H9 (cell line): ENCODE results near the gene AFMID. TPM values are rescaled to one million over a fixed set of nuclear protein-coding genes. Genes with fewer than 3 reads are reported as not detected.

Source experiments
- DNase-seq: peaks from one replicate; pipeline ENCODE4 v3.0.0-alpha.2; 2017
- H2AFZ ChIP-seq: one replicate; pipeline ENCODE4 v1.6.1; 2013; ENCODE audit warnings: mild to moderate bottlenecking, low read length, control low read depth, moderate library complexity
- H2AK5ac ChIP-seq: 2 replicates; pipeline ENCODE4 v1.6.1; 2013; ENCODE audit warnings: low read length, control low read depth, mixed read lengths; ENCODE audit not compliant: insufficient read length
- H2BK120ac ChIP-seq: one replicate; pipeline ENCODE4 v1.6.1; 2013; ENCODE audit warnings: low read depth, mild to moderate bottlenecking, low read length, control low read depth, inconsistent platforms; ENCODE audit not compliant: poor library complexity, severe bottlenecking
- H2BK12ac ChIP-seq: 2 replicates; pipeline ENCODE4 v1.6.1; 2013; ENCODE audit warnings: low read length, control low read depth, mixed read lengths, low read depth; ENCODE audit not compliant: insufficient read length
- H2BK15ac ChIP-seq: 2 replicates; pipeline ENCODE4 v1.6.1; 2013; ENCODE audit warnings: low read depth, low read length, control low read depth
- H2BK20ac ChIP-seq: one replicate; pipeline ENCODE4 v1.6.1; 2013; ENCODE audit warnings: low read depth, mild to moderate bottlenecking, low read length, control low read depth, inconsistent platforms; ENCODE audit not compliant: poor library complexity, severe bottlenecking
- H2BK5ac ChIP-seq: 2 replicates; pipeline ENCODE4 v1.6.1; 2013; ENCODE audit warnings: low read length, control low read depth, mixed read lengths; ENCODE audit not compliant: insufficient read length
- H3K14ac ChIP-seq: 2 replicates; pipeline ENCODE4 v1.6.1; 2013; ENCODE audit warnings: low read length, control low read depth; ENCODE audit not compliant: insufficient read depth
- H3K18ac ChIP-seq: 2 replicates; pipeline ENCODE4 v1.6.1; 2013; ENCODE audit warnings: low read depth, mild to moderate bottlenecking, mixed read lengths, low read length, control low read depth; ENCODE audit not compliant: insufficient read length
- H3K23ac ChIP-seq: 2 replicates; pipeline ENCODE4 v1.6.1; 2013; ENCODE audit warnings: low read length, control low read depth, mixed read lengths, low read depth; ENCODE audit not compliant: insufficient read length
- H3K23me2 ChIP-seq: 2 replicates; pipeline ENCODE4 v1.6.1; 2013; ENCODE audit warnings: low read depth, mild to moderate bottlenecking, mixed read lengths, low read length, control low read depth; ENCODE audit not compliant: insufficient read length, poor library complexity, severe bottlenecking
- H3K27ac ChIP-seq: 2 replicates; pipeline ENCODE4 v1.5.1; 2013; ENCODE audit warnings: low read length, control low read depth, mixed read lengths, low read depth; ENCODE audit not compliant: insufficient read length
- H3K27me3 ChIP-seq: 2 replicates; pipeline ENCODE4 v1.6.1; 2013; ENCODE audit warnings: low read length, control low read depth, inconsistent platforms; ENCODE audit not compliant: insufficient read depth
- H3K4ac ChIP-seq: 2 replicates; pipeline ENCODE4 v1.6.1; 2013; ENCODE audit warnings: low read depth, mild to moderate bottlenecking, control low read depth, inconsistent platforms, low read length, moderate library complexity
- H3K4me1 ChIP-seq: 2 replicates; pipeline ENCODE4 v1.6.1; 2013; ENCODE audit warnings: low read length, control low read depth, inconsistent platforms; ENCODE audit not compliant: insufficient read depth
- H3K4me2 ChIP-seq: 2 replicates; pipeline ENCODE4 v1.6.1; 2013; ENCODE audit warnings: low read length, control low read depth, mixed read lengths; ENCODE audit not compliant: insufficient read length, insufficient read depth
- H3K56ac ChIP-seq: 2 replicates; pipeline ENCODE4 v1.6.1; 2013; ENCODE audit warnings: low read depth, mild to moderate bottlenecking, mixed read lengths, low read length, control low read depth; ENCODE audit not compliant: insufficient read length
- H3K79me1 ChIP-seq: 2 replicates; pipeline ENCODE4 v1.6.1; 2013; ENCODE audit warnings: low read depth, mild to moderate bottlenecking, moderate library complexity, low read length, control low read depth, inconsistent platforms; ENCODE audit not compliant: insufficient read depth, poor library complexity, severe bottlenecking
- H3K79me2 ChIP-seq: 2 replicates; pipeline ENCODE4 v1.6.1; 2013; ENCODE audit warnings: low read length, control low read depth, inconsistent platforms; ENCODE audit not compliant: insufficient read depth
- H3K9ac ChIP-seq: 2 replicates; pipeline ENCODE4 v1.6.1; 2013; ENCODE audit warnings: low read length, control low read depth, mixed read lengths; ENCODE audit not compliant: insufficient read length; ENCODE audit errors: extremely low read depth
- H3K9me3 ChIP-seq: one replicate; pipeline ENCODE4 v1.6.1; 2013; ENCODE audit warnings: low read depth, low read length, inconsistent platforms; ENCODE audit not compliant: control insufficient read depth
- H3T11ph ChIP-seq: one replicate; pipeline ENCODE4 v1.6.1; 2013; ENCODE audit warnings: mild to moderate bottlenecking, low read length, control low read depth, inconsistent platforms
- H4K20me1 ChIP-seq: one replicate; pipeline ENCODE4 v1.6.1; 2013; ENCODE audit not compliant: control insufficient read depth, insufficient read length, insufficient read depth
- H4K5ac ChIP-seq: 2 replicates; pipeline ENCODE4 v1.6.1; 2013; ENCODE audit warnings: low read depth, mild to moderate bottlenecking, mixed read lengths, low read length, control low read depth; ENCODE audit not compliant: insufficient read length
- H4K8ac ChIP-seq: replicated peaks from 2 replicates; pipeline ENCODE4 v1.6.1; 2013; ENCODE audit warnings: low read length, control low read depth, mixed read lengths, low read depth; ENCODE audit not compliant: insufficient read length
- H4K91ac ChIP-seq: 2 replicates; pipeline ENCODE4 v1.6.1; 2013; ENCODE audit warnings: low read depth, mild to moderate bottlenecking, moderate library complexity, mixed read lengths, low read length, control low read depth; ENCODE audit not compliant: insufficient read length
- H3K27ac Mint-ChIP-seq, 3 experiments: 2 replicates in 2 of 3; 3 replicates in 1 of 3; pipeline ENCODE4 v1.8.0; 2020 to 2021; ENCODE audit warnings: mixed read lengths in 3 of 3, mild to moderate bottlenecking in 1 of 3, moderate library complexity in 1 of 3
- H3K27me3 Mint-ChIP-seq: 2 replicates; pipeline ENCODE4 v1.8.0; 2021; ENCODE audit warnings: low read depth, mild to moderate bottlenecking, moderate library complexity, mixed read lengths
- H3K36me3 Mint-ChIP-seq, 3 experiments: 2 replicates in 2 of 3; 3 replicates in 1 of 3; pipeline ENCODE4 v1.8.0; 2020 to 2021; ENCODE audit warnings: low read depth in 3 of 3, mixed read lengths in 3 of 3; ENCODE audit not compliant: insufficient read depth in 1 of 3
- H3K4me1 Mint-ChIP-seq, 2 experiments: 2 replicates each; pipeline ENCODE4 v1.8.0; 2020; ENCODE audit warnings: mixed read lengths in 2 of 2
- H3K4me3 Mint-ChIP-seq, 2 experiments: 2 replicates in 1 of 2; 3 replicates in 1 of 2; pipeline ENCODE4 v1.8.0; 2020 to 2021; ENCODE audit warnings: mild to moderate bottlenecking in 2 of 2, mixed read lengths in 2 of 2, moderate library complexity in 1 of 2
- H3K9me3 Mint-ChIP-seq, 2 experiments: 2 replicates in 1 of 2; 3 replicates in 1 of 2; pipeline ENCODE4 v1.8.0; 2020; ENCODE audit warnings: mild to moderate bottlenecking in 2 of 2, mixed read lengths in 2 of 2, moderate library complexity in 1 of 2
- WGBS: extraction: QIAGEN DNeasy Blood & Tissue Kit; methylation state at CpG from one replicate; pipeline ENCODE4 v1.1.7; 2013; ENCODE audit warnings: missing lambda C conversion rate, low lambda C conversion rate, mixed read lengths; ENCODE audit not compliant: insufficient read length; ENCODE audit errors: extremely low coverage; 5-methylcytosine and 5-hydroxymethylcytosine counted together
- total RNA-seq: library from RNA; stranded (reverse); gene quantifications from 2 replicates; pipeline ENCODE4 v1.2.1, GENCODE V29; 2021
- TF ChIP-seq, protein P1 (sequence below): fragments of 200-600 bp; sonication (generic); conservative IDR thresholded peaks from 3 replicates; pipeline ENCODE4 v1.8.0; 2021; ENCODE audit warnings: antibody characterized with exemption, mild to moderate bottlenecking

AFMID gene
- total RNA-seq, 1 experiment from 2014 or later = 64.1 TPM

DNA sequence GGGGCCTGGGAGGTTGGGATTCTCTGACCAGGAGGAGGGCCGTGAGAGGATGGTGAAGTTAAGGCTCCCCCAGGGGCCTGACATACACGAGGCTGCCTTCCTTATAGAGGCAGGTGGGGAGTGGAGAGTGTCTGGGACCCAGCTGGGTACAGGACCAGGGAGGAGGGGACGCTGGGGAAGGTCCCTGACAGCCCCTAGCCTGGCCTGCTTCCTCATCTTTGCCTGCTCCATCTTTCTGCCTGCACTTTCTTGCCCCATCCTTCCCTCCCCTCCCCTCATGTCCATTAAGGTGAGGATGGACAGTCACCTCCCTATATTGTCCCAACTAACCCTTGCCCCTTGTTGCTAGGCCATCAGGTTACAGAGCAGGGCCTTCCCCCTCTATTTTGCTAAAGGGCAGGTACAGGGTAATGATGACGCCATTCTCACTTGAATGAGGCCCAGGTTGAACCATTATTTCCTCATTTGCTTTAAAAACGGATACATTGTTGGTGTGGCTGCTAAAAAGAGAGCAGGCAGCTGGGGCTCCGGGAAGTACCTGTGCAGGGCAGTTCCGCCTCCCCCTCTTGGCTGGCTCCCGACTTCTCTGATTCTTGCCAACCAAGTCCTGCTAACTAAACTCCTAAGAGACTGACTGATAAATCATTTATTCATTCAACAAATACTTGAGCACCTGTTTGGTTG is 39.7 kb upstream of the AFMID start:
- H3T11ph ChIP-seq = no peak overlapping the region
- H3K4ac ChIP-seq = no peak overlapping the region
- TF ChIP-seq, protein P1, sequence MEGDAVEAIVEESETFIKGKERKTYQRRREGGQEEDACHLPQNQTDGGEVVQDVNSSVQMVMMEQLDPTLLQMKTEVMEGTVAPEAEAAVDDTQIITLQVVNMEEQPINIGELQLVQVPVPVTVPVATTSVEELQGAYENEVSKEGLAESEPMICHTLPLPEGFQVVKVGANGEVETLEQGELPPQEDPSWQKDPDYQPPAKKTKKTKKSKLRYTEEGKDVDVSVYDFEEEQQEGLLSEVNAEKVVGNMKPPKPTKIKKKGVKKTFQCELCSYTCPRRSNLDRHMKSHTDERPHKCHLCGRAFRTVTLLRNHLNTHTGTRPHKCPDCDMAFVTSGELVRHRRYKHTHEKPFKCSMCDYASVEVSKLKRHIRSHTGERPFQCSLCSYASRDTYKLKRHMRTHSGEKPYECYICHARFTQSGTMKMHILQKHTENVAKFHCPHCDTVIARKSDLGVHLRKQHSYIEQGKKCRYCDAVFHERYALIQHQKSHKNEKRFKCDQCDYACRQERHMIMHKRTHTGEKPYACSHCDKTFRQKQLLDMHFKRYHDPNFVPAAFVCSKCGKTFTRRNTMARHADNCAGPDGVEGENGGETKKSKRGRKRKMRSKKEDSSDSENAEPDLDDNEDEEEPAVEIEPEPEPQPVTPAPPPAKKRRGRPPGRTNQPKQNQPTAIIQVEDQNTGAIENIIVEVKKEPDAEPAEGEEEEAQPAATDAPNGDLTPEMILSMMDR = no peak
- H4K20me1 ChIP-seq = no peaks in the 10 kb centered on the region
- H3K27ac ChIP-seq = no peak overlapping the region
- no peaks in the 10 kb centered on the region for H3K79me2 ChIP-seq
- no peak overlapping the region for H4K8ac ChIP-seq
- H2BK5ac ChIP-seq = no peak overlapping the region
- no peak overlapping the region for H2BK120ac ChIP-seq
- H3K4me1 ChIP-seq = no peaks in the 10 kb centered on the region
- no peak overlapping the region for H2BK15ac ChIP-seq
- no peak overlapping the region for H4K91ac ChIP-seq
- no peak overlapping the region for H2BK20ac ChIP-seq
- no peaks in the 10 kb centered on the region for H3K79me1 ChIP-seq
- Mint-ChIP-seq H3K27ac (peak overlapping the region in 1 of 3 experiments; percentile 40; a peak in 1 of 7 replicates), H3K27me3 (no peaks in the 10 kb centered on the region), H3K4me3 (no peak overlapping the region), H3K4me1 (peaks cover 5 to 9% of the 10 kb centered on the region in 2 experiments; a peak in 3 of 4 replicates), H3K9me3 (no peaks in the 10 kb centered on the region), H3K36me3 (no peaks in the 10 kb centered on the region)
- DNase-seq = no peak
- no peak overlapping the region for H3K23ac ChIP-seq
- H2AFZ ChIP-seq = no peak overlapping the region
- H3K18ac ChIP-seq = no peak overlapping the region
- H2AK5ac ChIP-seq = no peak overlapping the region
- H3K27me3 ChIP-seq = no peaks in the 10 kb centered on the region
- no peaks in the 10 kb centered on the region for H3K9me3 ChIP-seq
- WGBS = no CpG with 5 or more reads among the region's 8 CpGs
- no peak overlapping the region for H3K14ac ChIP-seq
- H3K4me2 ChIP-seq = no peak overlapping the region
- no peaks in the 10 kb centered on the region for H3K23me2 ChIP-seq
- H2BK12ac ChIP-seq = no peak overlapping the region
- no peak overlapping the region for H3K56ac ChIP-seq
- H4K5ac ChIP-seq = no peak overlapping the region
- H3K9ac ChIP-seq = no peak overlapping the region
